C4-2B (cell line): ENCODE data around the gene PRDM15.

Source experiments
- H3K27ac ChIP-seq: fragments of 450-650 bp; 2 replicates; pipeline ENCODE4 v1.5.1; 2017
- ZFX ChIP-seq: fragments of 450-650 bp; IDR thresholded peaks from 2 replicates; pipeline ENCODE4 v1.6.1; 2017
- TF ChIP-seq, protein P1 (sequence below): fragments of 450-650 bp; conservative IDR thresholded peaks from 2 replicates; pipeline ENCODE4 v1.5.1; 2017; ENCODE audit warnings: mild to moderate bottlenecking

PRDM15 gene

DNA sequence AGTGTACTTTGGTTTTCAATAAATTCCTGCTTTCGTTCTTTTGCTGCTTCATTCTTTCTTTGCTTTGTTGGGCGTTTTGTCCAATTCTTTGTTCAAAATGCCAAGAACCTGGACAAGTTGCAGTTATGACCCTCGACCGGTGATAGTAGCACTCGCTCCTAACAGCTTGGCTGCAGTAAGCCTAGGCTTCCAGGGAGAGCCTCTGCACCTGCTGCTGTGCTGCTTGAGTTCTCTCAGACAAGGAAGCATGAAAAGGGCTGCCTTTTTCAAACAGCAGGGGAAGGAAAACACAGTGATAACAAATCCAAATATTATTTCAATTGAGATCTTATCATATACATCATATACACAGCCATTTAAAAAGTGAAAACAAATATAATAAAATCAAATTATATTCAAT is 99.5 kb downstream of the PRDM15 start:
- TF ChIP-seq, protein P1, sequence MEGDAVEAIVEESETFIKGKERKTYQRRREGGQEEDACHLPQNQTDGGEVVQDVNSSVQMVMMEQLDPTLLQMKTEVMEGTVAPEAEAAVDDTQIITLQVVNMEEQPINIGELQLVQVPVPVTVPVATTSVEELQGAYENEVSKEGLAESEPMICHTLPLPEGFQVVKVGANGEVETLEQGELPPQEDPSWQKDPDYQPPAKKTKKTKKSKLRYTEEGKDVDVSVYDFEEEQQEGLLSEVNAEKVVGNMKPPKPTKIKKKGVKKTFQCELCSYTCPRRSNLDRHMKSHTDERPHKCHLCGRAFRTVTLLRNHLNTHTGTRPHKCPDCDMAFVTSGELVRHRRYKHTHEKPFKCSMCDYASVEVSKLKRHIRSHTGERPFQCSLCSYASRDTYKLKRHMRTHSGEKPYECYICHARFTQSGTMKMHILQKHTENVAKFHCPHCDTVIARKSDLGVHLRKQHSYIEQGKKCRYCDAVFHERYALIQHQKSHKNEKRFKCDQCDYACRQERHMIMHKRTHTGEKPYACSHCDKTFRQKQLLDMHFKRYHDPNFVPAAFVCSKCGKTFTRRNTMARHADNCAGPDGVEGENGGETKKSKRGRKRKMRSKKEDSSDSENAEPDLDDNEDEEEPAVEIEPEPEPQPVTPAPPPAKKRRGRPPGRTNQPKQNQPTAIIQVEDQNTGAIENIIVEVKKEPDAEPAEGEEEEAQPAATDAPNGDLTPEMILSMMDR = no peak
- TF ChIP-seq ZFX = no peak
- peak overlapping the region; percentile 36 for H3K27ac ChIP-seq

DNA sequence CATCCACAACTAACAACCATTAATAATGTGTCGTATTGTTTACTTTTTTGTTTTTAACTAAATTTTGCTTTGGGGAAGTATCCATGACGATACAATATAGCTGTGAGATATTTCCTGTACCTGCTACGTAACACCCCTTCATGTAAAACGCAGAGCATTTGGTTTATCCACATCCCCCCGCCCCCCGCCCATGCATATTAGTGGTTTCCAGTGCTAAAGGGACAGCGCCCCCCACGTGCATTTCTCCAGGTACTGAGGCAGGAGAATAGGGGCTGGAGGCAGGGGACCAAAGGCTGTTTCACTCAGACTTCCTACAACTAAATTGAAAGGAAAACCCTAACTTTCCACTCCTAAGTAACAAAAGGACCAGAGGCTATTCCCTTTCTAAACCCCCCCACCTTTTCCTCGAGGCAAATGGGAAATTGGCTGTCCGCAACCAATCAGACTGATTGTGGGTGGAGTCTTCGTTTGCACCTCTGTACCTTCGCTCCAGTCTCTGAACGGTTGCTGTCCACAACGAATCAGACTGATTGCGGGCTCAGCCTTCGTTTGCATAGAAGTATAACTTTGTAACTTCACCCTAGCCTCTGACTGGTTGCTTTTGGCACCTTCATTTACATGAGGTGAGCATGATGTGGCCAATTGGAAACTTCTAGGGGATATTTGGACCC is 100.1 kb downstream of the PRDM15 start:
- peak overlapping the region; percentile 36 for H3K27ac ChIP-seq
- no peak for TF ChIP-seq ZFX
- TF ChIP-seq, protein P1 = no peak

DNA sequence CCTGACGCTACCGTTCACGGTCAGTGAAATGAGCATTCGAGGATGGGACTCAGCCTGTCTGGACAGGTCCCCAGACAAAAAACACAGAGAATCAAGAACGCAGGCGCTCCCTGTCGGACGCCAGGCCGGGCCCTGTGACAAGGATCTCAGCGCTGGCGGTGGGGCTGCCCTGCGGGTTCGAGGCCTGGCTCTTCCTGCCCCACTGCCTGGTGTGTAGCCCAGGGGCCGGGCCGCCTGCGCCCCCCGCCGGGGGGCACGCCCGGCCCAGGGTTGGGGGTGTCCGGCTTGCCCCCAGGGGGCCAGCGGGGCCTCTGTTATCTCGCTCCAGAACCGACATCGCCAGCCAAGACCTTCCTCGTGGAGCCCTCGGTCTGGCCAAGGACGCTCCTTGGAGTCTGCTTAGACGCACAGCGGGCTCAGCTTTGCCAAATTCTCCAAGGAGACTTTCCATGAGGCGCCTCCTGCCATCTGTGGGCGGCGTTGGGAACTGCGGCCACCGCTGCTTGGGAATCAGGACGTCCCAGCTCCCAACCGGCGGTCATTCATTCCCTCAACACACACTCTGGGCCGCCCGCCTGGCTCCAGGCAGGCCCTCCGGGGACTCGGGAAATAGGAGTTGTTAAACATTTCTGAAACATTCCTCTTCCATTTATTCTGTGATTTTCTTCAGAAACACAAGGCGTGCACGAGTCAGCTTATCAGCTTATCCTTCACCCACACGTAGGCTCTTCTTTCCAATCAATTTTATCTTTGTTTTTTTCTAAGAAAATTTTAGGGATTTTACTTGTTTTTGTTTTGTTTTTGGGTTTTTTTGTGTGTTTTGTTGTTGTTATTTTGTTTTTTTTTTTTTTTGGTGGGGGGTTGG is 101.0 kb downstream of the PRDM15 start:
- TF ChIP-seq, protein P1 = peak; percentile 92
- no peak for TF ChIP-seq ZFX
- peak overlapping the region; percentile 51 for H3K27ac ChIP-seq

DNA sequence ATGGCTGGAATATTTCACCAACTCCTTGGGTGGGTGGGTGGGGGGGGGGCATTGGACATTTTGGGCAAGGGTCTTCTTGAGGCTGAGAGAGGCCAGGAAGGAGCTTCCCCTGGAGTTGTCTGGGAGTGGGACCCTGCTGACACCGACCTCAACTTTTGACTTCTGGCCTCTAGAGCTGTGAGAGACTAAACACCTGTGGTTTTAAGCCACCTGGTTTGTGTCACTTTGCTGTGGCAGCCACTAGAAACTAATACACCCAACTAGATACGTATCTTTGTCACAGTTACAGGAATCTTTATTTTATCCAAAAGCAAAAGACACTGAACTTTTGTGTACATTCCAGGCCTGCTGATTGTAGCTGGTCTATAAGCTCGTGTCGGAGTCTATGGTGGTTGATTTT is 102.4 kb downstream of the PRDM15 start:
- no peak overlapping the region for H3K27ac ChIP-seq
- TF ChIP-seq, protein P1 = no peak
- no peak for TF ChIP-seq ZFX

DNA sequence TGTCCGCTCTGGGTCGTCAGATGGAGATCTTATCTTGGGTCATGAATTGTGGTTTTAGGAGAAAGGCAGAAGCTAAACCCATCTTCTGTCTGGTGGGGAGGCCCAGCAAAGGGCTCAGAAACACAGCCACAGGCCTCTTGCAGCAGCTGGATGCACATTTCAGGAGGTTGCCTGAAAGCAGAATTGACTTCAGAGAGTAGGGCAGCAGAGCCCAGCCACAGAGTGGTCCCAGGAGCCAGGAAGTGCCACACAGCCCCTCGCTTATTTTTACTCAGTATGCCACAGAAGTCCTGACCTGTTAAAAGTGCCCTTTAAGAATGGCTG is 104.0 kb downstream of the PRDM15 start:
- TF ChIP-seq, protein P1 = no peak
- no peak for TF ChIP-seq ZFX
- no peak overlapping the region for H3K27ac ChIP-seq

DNA sequence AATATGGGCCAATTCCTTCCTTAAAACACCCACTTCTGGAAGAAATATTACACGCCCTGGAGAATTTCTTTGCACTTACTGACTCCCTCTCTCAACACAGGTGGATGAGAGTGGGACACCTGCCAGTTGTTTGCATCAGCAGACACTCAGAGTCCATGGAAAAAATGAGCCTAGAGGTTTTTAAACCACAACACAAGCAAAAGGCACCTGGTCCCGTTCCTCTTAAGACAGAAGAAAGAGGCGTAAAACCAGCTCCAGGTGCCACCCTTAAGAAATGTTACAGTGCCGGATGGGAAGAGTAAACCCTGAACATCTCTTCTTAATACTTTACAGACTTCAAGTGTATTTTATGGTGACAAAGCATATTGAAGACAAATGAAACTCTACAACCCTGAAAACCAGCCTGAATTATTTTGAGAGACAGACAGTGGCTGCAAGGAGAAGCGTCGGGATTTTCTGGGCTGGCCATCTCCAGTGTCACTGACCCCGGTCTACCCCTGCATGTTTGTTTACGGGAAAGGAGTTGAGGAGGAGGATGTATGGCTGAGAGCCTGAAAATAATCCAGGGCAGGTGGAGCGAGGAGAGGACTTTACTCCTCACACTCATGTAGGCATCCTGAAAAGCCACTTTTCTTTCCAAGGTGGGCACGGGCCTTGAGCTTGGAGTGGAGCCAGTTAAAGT is 104.5 kb downstream of the PRDM15 start:
- TF ChIP-seq ZFX = no peak
- TF ChIP-seq, protein P1 = no peak
- no peak overlapping the region for H3K27ac ChIP-seq
